ENCODE measurements around the gene HTT.
A peak's percentile ranks its signal among the peaks of the same experiment; 100 is the strongest.

HTT gene

DNA sequence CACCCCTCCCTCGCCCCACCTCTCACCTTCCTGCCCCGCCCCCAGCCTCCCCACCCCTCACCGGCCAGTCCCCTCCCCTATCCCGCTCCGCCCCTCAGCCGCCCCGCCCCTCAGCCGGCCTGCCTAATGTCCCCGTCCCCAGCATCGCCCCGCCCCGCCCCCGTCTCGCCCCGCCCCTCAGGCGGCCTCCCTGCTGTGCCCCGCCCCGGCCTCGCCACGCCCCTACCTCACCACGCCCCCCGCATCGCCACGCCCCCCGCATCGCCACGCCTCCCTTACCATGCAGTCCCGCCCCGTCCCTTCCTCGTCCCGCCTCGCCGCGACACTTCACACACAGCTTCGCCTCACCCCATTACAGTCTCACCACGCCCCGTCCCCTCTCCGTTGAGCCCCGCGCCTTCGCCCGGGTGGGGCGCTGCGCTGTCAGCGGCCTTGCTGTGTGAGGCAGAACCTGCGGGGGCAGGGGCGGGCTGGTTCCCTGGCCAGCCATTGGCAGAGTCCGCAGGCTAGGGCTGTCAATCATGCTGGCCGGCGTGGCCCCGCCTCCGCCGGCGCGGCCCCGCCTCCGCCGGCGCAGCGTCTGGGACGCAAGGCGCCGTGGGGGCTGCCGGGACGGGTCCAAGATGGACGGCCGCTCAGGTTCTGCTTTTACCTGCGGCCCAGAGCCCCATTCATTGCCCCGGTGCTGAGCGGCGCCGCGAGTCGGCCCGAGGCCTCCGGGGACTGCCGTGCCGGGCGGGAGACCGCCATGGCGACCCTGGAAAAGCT, at the start of gene HTT, which contains the start of gene HTT-AS:
Gene HTT (plus strand): TSS at position 604 of the 768 bp plus-strand sequence. CDS start 145 bp downstream, at position 749.
Gene HTT-AS (minus strand): TSS at position 461 of the 768 bp plus-strand sequence.
- TF ChIP-seq CTCF (conservative IDR thresholded peaks at IDR 0.05; ENCODE audit: low read depth, low read length), result no peak
- peak within 1 kb of the TSS; percentile 88 for H3K4me3 ChIP-seq (ENCODE audit: low read length)
- DNase-seq (ENCODE audit: low read depth), result peak; percentile 74

DNA sequence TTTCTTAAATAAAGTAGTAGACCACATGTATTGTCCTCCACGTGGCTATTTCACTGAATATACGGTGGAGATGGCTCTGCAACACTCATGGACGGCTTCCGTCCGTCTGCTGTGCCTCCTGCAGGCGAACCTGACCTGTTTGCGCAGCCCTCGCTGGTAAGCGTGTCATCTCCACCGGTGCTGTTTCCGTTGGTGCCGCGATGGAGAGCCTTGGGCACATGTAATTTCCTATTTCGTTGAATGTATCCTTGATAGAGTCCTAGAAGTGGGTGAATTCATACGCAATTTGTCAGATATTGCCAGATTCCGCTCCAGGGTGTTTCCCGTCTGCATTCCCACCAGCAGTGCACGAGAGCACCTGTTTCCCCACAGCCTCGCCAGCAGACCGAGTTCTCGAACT, 48.6 kb upstream of the HTT start:
- no peak for TF ChIP-seq CTCF (conservative IDR thresholded peaks at IDR 0.05; ENCODE audit: low read depth, low read length)
- H3K4me3 ChIP-seq (ENCODE audit: low read length), result no peak overlapping the region
- no peak for DNase-seq (ENCODE audit: low read depth)

DNA sequence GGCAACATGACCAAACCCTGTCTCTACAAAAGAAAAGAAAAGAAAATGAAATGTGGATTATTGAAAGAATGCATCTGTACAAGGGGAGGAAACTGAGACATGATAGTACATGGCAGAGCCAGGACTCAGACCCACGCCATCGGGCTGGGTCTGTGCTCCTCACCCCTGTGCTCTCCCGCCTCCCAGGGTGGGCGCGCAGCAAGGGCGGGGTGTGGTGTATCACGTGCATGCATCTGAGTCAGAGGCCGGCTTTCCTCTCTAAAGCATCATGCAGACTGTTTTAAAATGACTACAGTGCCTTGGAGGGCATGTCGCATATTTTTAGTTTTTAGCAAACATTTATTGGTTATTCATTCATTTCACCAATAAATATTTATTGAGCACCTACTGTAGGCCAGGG, 47.9 kb upstream of the HTT start:
- DNase-seq (ENCODE audit: low read depth), result no peak
- TF ChIP-seq CTCF (conservative IDR thresholded peaks at IDR 0.05; ENCODE audit: low read depth, low read length), result no peak

DNA sequence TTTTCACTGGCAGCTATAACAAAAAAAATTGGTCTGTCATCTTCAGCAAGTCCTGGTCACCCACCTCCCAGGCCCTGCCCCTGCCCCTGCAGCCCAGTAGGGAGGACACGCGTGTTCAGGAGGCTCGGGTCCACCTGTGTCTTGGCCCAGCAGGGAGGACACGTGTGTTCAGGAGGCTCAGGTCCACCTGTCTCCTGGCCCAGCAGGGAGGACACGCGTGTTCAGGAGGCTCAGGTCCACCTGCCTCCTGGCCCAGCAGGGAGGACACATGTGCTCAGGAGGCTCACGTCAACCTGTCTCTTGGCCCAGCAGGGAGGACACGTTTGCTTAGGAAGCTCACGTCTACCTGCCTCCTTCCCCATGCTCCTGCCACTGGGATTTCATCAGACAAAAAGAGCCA, 45.0 kb upstream of the HTT start:
- TF ChIP-seq CTCF (conservative IDR thresholded peaks at IDR 0.05; ENCODE audit: low read depth, low read length), result no peak
- H3K4me3 ChIP-seq (ENCODE audit: low read length), result no peak overlapping the region
- no peak for DNase-seq (ENCODE audit: low read depth)

More for the DNA sequence above, 47.9 kb upstream of the HTT start:
- H3K4me3 ChIP-seq (ENCODE audit: low read length), result no peak overlapping the region

DNA sequence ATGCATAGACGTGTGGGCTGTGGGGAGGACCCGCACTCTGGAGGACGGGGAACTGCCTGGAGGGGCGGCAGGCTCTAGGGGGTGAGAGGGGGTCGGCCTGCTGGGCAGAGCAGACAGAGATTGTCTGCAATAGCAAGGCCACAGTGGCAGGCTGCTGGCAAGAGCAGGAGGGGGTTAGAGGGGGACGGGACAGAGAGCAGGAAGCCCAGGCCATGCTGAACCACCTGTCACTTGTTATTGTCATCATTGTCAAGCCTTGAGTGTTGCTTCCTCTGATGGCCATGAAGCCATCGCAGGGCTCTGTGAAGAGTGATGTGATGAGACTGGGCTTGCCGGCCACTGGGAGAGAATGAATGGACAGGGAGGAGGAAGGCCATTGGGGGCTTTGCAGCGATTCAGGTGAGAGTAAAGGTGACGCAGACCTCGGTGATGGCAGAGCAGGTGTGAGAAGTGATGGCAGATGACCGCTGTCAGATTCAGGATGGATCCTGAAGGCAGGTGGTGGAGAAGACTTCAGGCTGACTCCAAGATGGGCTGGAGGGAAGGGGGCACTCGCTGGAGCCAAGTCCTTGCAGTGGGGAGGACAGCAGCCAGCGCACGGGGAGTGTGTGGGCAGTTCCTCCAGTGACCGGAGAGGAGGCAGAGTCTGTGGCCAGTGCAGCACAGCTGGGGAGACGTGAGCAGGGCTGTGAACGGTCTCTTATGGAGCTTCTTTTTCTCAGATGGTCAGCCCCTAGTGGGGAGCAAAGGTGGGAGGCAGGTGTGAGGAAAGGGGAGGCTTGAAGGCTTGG, 43.7 kb upstream of the HTT start:
- DNase-seq (ENCODE audit: low read depth), result no peak
- H3K4me3 ChIP-seq (ENCODE audit: low read length), result no peak overlapping the region
- TF ChIP-seq CTCF (conservative IDR thresholded peaks at IDR 0.05; ENCODE audit: low read depth, low read length), result no peak

- TF ChIP-seq CTCF (conservative IDR thresholded peaks at IDR 0.05; ENCODE audit: low read depth, low read length), result no peak
Measured at GRCh38 chr4:3031357-3032082, 43.0 kb upstream of the HTT start.

More at GRCh38 chr4:3031357-3032082, 43.0 kb upstream of the HTT start:
- H3K4me3 ChIP-seq (ENCODE audit: low read length), result no peak overlapping the region
- DNase-seq (ENCODE audit: low read depth), result no peak
